HG02678 (cell line): Measurements from ENCODE around the gene RIC8B.
"Not testable (repeated sequence)": the region's sequence is repeated elsewhere in the genome, so short reads cannot be mapped to it uniquely, and the experiment has no call there.

Experiments
- ATAC-seq: cut with Tn5 transposase; IDR thresholded peaks from one replicate; pipeline ENCODE4 v1.9.1; 2021; ENCODE audit warnings: mild to moderate bottlenecking, moderate library complexity; ENCODE audit not compliant: unreplicated experiment

RIC8B gene

GRCh38 chr12:106774005-106774807 lies at the start of gene RIC8B:
Gene RIC8B, plus strand, starts transcription at chr12:106774682. Its CDS starts 64 bp downstream, at chr12:106774746.
- peak; percentile 87 for ATAC-seq

GRCh38 chr12:106724934-106725333 lies 49.5 kb upstream of the RIC8B start:
- no peak for ATAC-seq

- not testable (repeated sequence) for ATAC-seq
Measured at GRCh38 chr12:106726603-106727202, 47.8 kb upstream of the RIC8B start.

GRCh38 chr12:106729611-106730010 lies 44.9 kb upstream of the RIC8B start:
- no peak for ATAC-seq

GRCh38 chr12:106732890-106733289 lies 41.6 kb upstream of the RIC8B start:
- no peak for ATAC-seq

GRCh38 chr12:106733660-106734059 lies 40.8 kb upstream of the RIC8B start:
- no peak for ATAC-seq

GRCh38 chr12:106736051-106736957 lies 38.2 kb upstream of the RIC8B start:
- no peak for ATAC-seq

GRCh38 chr12:106739318-106739717 lies 35.2 kb upstream of the RIC8B start:
- ATAC-seq, result no peak

- no peak for ATAC-seq
Measured at GRCh38 chr12:106739815-106740530, 34.5 kb upstream of the RIC8B start.

- no peak for ATAC-seq
Measured at GRCh38 chr12:106740818-106741217, 33.7 kb upstream of the RIC8B start.

GRCh38 chr12:106741247-106741646 lies 33.2 kb upstream of the RIC8B start:
- no peak for ATAC-seq

- ATAC-seq, result no peak
Measured at GRCh38 chr12:106743270-106743988, 31.1 kb upstream of the RIC8B start.

- no peak for ATAC-seq
Measured at GRCh38 chr12:106744600-106744999, 29.9 kb upstream of the RIC8B start.

GRCh38 chr12:106745181-106745745 lies 29.2 kb upstream of the RIC8B start:
- ATAC-seq, result no peak

GRCh38 chr12:106747973-106748436 lies 26.5 kb upstream of the RIC8B start:
- ATAC-seq, result no peak

- ATAC-seq, result no peak
Measured at GRCh38 chr12:106750524-106750923, 24.0 kb upstream of the RIC8B start.

GRCh38 chr12:106753526-106753925 lies 21.0 kb upstream of the RIC8B start:
- peak; percentile 99 for ATAC-seq

- ATAC-seq, result no peak
Measured at GRCh38 chr12:106754331-106754730, 20.2 kb upstream of the RIC8B start.

GRCh38 chr12:106757623-106758348 lies 16.7 kb upstream of the RIC8B start:
- ATAC-seq, result no peak
